ENCODE results near the gene ICAM4.
"Not testable (repeated sequence)": the region's sequence is repeated elsewhere in the genome, so short reads cannot be mapped to it uniquely, and the experiment has no call there.

Gene ICAM4

GRCh38 chr19:10269333-10270179 lies 17.2 kb upstream of the ICAM4 start:
- peak; percentile 81 for DNase-seq (ENCODE audit: low read depth)

DNA sequence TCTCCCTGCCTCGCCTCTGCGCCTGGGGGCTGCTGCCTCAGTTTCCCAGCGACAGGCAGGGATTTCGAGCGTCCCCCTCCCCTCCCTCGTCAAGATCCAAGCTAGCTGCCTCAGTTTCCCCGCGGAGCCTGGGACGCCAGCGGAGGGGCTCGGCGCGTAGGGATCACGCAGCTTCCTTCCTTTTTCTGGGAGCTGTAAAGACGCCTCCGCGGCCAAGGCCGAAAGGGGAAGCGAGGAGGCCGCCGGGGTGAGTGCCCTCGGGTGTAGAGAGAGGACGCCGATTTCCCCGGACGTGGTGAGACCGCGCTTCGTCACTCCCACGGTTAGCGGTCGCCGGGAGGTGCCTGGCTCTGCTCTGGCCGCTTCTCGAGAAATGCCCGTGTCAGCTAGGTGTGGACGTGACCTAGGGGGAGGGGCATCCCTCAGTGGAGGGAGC lies 16.6 kb upstream of the ICAM4 start:
- peak; percentile 69 for DNase-seq (ENCODE audit: low read depth)

DNA sequence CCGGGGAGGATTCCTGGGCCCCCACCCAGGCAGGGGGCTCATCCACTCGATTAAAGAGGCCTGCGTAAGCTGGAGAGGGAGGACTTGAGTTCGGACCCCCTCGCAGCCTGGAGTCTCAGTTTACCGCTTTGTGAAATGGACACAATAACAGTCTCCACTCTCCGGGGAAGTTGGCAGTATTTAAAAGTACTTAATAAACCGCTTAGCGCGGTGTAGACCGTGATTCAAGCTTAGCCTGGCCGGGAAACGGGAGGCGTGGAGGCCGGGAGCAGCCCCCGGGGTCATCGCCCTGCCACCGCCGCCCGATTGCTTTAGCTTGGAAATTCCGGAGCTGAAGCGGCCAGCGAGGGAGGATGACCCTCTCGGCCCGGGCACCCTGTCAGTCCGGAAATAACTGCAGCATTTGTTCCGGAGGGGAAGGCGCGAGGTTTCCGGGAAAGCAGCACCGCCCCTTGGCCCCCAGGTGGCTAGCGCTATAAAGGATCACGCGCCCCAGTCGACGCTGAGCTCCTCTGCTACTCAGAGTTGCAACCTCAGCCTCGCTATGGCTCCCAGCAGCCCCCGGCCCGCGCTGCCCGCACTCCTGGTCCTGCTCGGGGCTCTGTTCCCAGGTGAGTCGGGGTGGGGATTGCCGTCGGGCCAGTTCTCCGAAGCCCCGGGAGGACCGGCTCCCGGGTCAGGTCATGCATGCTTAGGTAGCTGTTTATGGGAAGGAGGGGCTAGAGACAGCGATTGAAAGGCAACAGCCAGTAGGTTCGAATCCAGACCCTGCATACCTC lies 15.9 kb upstream of the ICAM4 start, which contains the start of gene ICAM1:
Gene ICAM1, plus strand, starts transcription at position 505 of the 779 bp plus-strand sequence. Its CDS starts 40 bp downstream, at position 545.
- peak; percentile 72 for DNase-seq (ENCODE audit: low read depth)

DNA sequence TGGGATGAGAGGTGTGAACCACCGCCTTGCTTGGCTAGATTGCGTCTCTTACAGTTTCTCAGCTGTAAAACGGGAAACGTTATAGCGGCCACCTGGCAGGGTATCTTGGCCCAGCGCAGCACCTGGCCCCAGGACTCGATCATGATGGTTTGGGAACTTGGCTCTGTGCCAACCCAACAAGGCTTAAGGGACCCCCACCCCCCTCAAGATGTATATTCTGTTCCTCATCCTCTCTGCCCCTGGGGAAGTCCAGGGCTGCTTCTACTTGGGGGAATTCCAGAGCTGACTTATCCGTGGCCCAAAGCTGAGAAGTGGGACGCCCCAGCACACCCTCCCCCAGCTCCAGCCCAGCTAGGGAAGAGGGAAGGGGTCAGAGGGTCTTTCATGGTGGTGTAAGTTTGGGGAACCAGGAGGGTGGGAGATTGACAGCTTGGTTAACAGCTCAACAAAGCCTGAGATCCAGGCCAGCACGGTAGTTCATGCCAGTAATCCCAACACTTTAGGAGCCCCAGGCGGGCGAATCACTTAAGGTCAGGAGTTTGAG lies 15.1 kb upstream of the ICAM4 start:
- no peak for DNase-seq (ENCODE audit: low read depth)

GRCh38 chr19:10274589-10274988 lies 12.2 kb upstream of the ICAM4 start:
- no peak for DNase-seq (ENCODE audit: low read depth)

GRCh38 chr19:10277795-10278589 lies 8.8 kb upstream of the ICAM4 start:
- DNase-seq (ENCODE audit: low read depth), result no peak

DNA sequence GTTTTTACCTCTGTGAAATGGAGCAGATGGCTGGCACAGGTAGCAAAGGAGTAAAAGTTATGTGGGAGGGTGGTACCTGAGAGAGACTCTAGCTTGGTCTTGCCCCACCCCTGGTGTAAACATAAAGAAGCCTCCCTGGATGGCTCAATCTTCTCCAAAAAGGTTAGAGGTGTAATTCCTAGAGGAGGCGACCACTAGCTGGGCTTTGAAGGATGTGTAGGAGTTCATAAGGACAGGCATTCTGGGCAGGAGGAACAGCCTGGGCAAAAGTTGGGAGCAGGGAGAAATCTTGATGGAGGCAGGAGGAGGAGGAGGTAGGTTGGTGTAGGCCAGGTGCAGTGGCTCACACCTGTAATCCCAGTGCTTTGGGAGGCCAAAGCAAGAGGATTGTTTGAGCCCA lies 7.8 kb upstream of the ICAM4 start:
- DNase-seq (ENCODE audit: low read depth), result no peak

DNA sequence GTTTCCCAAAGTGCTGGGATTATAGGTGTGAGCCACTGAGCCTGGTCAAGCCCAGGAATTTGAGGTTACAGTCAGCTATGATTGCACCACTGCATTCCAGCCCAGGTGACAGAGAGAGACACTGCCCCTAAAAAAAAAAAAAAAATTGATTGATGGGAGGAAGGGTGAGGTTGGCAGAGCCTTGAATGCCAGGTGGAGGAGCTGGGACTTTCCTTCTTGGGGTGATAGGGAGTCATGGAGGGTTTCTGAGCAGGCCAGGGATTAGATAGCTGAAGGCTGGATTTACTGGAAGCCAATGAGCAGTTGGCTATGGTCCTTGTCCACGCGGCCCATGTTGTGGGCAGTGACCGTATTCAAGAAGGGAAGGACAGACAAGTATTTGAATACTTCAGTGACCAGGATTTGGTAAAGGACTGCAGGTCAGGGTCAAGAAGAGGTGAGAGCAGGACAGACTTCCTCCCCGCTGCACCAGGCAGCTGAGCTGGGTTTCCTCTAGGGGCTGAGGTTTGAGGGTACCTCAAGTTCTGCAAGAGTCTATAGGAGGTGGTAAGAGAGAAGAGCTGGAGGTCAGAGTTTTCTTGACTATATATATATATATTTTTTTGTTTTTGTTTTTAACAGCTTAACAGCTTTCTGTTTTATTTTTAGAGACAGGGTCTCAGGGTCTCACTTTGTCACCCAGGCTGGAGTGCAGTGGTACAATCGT lies 6.9 kb upstream of the ICAM4 start:
- DNase-seq (ENCODE audit: low read depth), result no peak

DNA sequence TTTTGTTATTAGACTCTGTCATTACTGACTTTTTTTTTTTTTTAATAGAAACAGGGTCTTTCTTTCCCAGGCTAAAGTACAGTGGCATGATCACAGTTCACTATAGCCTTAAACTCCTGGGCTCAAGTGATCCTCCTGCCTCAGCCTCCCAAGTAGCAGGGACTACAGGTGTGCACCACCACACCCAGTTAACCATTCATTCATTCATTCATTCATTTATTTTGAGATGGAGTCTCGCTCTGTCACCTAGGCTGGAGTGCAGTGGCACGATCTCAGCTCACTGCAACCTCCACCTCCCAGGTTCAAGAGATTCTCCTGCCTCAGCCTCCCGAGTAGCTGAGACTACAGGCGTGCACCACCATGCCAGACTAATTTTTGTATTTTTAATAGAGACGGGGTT lies 4.7 kb upstream of the ICAM4 start:
- DNase-seq (ENCODE audit: low read depth), result not testable (repeated sequence)

DNA sequence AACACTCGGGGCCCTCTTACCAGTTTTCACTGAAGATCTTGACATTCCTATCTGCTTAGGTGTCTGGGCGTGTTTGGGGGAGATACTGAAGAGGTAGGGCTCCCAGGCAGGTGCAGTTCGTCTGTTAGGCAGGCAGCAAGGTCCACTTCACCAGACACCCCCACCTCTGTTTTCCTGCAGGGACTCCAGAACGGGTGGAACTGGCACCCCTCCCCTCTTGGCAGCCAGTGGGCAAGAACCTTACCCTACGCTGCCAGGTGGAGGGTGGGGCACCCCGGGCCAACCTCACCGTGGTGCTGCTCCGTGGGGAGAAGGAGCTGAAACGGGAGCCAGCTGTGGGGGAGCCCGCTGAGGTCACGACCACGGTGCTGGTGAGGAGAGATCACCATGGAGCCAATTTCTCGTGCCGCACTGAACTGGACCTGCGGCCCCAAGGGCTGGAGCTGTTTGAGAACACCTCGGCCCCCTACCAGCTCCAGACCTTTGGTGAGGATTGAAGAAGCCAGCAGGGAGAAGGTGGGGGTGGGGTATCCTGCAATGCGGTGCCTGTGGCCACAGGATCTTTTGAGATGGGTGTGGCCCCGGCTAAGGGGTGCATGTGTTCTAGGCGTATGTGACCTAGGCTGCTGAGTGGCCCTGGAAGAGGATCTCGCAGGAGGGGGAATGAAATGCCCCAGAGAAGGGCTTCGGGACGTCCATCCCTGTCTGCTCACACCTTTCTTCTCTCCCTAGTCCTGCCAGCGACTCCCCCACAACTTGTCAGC lies 3.3 kb upstream of the ICAM4 start:
- DNase-seq (ENCODE audit: low read depth), result no peak

DNA sequence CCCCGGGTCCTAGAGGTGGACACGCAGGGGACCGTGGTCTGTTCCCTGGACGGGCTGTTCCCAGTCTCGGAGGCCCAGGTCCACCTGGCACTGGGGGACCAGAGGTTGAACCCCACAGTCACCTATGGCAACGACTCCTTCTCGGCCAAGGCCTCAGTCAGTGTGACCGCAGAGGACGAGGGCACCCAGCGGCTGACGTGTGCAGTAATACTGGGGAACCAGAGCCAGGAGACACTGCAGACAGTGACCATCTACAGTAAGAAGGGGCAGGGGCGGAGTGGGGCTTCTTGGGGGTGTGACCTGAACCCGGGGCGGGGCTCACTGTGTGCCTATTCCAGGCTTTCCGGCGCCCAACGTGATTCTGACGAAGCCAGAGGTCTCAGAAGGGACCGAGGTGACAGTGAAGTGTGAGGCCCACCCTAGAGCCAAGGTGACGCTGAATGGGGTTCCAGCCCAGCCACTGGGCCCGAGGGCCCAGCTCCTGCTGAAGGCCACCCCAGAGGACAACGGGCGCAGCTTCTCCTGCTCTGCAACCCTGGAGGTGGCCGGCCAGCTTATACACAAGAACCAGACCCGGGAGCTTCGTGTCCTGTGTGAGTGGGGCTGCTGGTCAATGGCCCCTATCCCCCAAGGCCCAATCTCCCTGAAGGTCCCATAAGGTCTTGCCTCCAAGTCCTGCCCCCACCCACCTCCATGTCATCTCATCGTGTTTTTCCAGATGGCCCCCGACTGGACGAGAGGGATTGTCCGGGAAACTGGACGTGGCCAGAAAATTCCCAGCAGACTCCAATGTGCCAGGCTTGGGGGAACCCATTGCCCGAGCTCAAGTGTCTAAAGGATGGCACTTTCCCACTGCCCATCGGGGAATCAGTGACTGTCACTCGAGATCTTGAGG lies 2.4 kb upstream of the ICAM4 start:
- DNase-seq (ENCODE audit: low read depth), result no peak

DNA sequence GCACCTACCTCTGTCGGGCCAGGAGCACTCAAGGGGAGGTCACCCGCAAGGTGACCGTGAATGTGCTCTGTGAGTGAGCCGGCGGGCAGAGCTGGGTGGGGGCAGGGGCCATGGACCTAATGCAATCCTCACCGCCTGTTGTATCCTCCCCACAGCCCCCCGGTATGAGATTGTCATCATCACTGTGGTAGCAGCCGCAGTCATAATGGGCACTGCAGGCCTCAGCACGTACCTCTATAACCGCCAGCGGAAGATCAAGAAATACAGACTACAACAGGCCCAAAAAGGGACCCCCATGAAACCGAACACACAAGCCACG lies 1.8 kb upstream of the ICAM4 start:
- no peak for DNase-seq (ENCODE audit: low read depth)

GRCh38 chr19:10285393-10285792 lies 1.4 kb upstream of the ICAM4 start:
- no peak for DNase-seq (ENCODE audit: low read depth)

- no peak for DNase-seq (ENCODE audit: low read depth)
Observed at GRCh38 chr19:10288662-10289166, 2.0 kb downstream of the ICAM4 start.

DNA sequence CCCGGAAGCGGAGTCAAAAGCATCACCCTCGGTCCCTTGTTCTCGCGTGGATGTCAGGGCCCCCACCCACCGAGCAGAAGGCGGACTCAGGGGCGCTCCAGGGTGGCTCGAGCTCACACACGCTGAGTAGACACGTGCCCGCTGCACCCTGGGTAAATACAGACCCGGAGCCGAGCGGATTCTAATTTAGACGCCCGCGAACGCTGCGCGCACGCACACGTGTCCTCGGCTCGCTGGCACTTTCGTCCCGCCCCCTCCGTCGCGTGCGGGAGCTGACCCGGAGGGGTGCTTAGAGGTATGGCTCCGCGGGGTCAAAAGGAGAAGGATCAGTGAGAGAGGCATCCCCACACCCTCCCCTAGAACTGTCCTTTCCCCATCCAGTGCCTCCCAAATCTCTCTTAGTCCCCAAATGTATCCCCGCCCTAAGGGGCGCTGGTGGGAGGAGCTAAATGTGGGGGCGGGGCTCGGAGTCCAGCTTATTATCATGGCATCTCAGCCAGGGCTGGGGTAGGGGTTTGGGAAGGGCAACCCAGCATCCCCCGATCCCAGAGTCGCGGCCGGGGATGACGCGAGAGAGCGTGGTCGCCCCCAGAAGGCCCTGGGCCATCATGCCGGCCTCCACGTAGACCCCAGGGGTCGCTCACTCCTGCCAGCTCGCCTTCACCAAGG lies 2.5 kb downstream of the ICAM4 start:
- DNase-seq (ENCODE audit: low read depth), result peak; percentile 52

DNA sequence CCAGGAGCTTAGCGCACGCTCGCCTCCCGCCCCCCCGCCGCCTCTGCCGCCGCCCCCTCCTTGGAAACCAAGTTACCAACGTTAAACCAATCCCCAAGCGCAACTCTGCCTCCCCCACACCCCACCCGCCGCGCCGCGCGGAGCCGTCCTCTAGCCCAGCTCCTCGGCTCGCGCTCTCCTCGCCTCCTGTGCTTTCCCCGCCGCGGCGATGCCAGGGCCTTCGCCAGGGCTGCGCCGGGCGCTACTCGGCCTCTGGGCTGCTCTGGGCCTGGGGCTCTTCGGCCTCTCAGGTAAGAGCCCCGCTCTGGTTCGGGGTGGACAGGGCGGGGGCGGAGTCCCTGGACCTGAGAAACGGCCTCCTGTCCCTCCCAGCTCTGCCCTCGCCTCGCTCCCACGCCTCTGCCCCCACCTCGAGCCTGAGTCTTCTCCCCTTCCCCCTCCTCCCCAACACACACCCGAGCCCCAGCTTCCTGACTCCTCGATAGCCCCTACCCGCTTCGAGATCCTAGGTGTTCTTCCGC lies 3.1 kb downstream of the ICAM4 start, which contains the start of gene ICAM5:
Gene ICAM5, plus strand, starts transcription at position 117 of the 521 bp plus-strand sequence. Its CDS starts 92 bp downstream, at position 209.
- DNase-seq (ENCODE audit: low read depth), result no peak

GRCh38 chr19:10290357-10290875 lies 3.7 kb downstream of the ICAM4 start:
- no peak for DNase-seq (ENCODE audit: low read depth)

DNA sequence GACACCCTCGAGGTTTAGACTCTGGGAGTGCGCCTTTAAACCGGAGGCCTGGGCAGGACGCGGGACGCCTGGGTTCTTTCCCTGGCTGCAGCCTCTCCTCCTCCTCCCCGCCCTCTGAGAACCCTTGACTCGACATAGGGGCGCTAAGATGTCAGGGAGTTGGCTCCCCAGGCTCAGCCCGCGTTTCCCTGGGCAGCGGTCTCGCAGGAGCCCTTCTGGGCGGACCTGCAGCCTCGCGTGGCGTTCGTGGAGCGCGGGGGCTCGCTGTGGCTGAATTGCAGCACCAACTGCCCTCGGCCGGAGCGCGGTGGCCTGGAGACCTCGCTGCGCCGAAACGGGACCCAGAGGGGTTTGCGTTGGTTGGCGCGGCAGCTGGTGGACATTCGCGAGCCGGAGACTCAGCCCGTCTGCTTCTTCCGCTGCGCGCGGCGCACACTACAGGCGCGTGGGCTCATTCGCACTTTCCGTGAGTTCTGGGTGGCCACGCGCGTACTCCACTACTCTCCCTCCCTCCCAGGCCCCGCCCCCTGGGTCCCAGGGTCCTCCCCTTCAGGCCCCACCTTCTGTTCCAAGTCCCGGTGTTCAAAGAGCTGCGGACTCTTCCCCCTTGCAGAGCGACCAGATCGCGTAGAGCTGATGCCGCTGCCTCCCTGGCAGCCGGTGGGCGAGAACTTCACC lies 4.3 kb downstream of the ICAM4 start:
- DNase-seq (ENCODE audit: low read depth), result no peak

Data from stimulated activated CD8-positive, alpha-beta memory T cell treated with anti-CD3 and anti-CD28 coated beads, Interleukin-4, amount 100 ng/mL, for 24 hours (primary cell).